Liver (tissue), 3 donors: ENCODE data around the gene MMP20.

Experiments
- MAX ChIP-seq: IDR thresholded peaks from 2 replicates; pipeline ENCODE4 v1.6.1; 2016; ENCODE audit warnings: antibody characterized with exemption
- RAD21 ChIP-seq, 2 donors: IDR thresholded peaks; 2 replicates each; pipeline ENCODE4 v1.6.1; 2016; ENCODE audit warnings: antibody characterized with exemption in 2 of 2, mild to moderate bottlenecking in 2 of 2
- YY1 ChIP-seq: IDR thresholded peaks from 2 replicates; pipeline ENCODE4 v1.6.1; 2016; ENCODE audit warnings: antibody characterized with exemption, mild to moderate bottlenecking
- TF ChIP-seq, protein P1 (sequence below): fragments of 150-350 bp; IDR thresholded peaks from 2 replicates; pipeline ENCODE4 v1.5.1; 2017; ENCODE audit warnings: improper control_type of control experiment, low read depth, low read length; ENCODE audit not compliant: missing input control
- donor health status: healthy.
- donor health status: healthy.

GRCh38 chr11:102610200-102610599 is 14.9 kb downstream of the MMP20 start:
- TF ChIP-seq, protein P1, sequence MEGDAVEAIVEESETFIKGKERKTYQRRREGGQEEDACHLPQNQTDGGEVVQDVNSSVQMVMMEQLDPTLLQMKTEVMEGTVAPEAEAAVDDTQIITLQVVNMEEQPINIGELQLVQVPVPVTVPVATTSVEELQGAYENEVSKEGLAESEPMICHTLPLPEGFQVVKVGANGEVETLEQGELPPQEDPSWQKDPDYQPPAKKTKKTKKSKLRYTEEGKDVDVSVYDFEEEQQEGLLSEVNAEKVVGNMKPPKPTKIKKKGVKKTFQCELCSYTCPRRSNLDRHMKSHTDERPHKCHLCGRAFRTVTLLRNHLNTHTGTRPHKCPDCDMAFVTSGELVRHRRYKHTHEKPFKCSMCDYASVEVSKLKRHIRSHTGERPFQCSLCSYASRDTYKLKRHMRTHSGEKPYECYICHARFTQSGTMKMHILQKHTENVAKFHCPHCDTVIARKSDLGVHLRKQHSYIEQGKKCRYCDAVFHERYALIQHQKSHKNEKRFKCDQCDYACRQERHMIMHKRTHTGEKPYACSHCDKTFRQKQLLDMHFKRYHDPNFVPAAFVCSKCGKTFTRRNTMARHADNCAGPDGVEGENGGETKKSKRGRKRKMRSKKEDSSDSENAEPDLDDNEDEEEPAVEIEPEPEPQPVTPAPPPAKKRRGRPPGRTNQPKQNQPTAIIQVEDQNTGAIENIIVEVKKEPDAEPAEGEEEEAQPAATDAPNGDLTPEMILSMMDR, result no peak
- TF ChIP-seq YY1, result no peak
- TF ChIP-seq MAX, result no peak
- no peak for TF ChIP-seq RAD21 (IDR thresholded peaks at IDR 0.05)
